ENCODE data around the gene NHS.

GRCh38 chrX:17564689-17565409 lies 189.8 kb downstream of the NHS start:
- no peak for TF ChIP-seq CTCF (IDR thresholded peaks at IDR 0.05)
- no peak for TF ChIP-seq EZH2 (IDR thresholded peaks at IDR 0.05)
- TF ChIP-seq EZH2phosphoT487 (IDR thresholded peaks at IDR 0.05) = no peak

All from neural progenitor cell (in vitro differentiated cells).